Keratinocyte (primary cell): ENCODE results near the gene GRM1.

Source experiments
- CTCF ChIP-seq, 3 experiments: IDR thresholded peaks in 1 of 3; conservative IDR thresholded peaks in 1 of 3; optimal IDR thresholded peaks in 1 of 3; 2 replicates in 2 of 3; 3 replicates in 1 of 3; pipeline versions ENCODE3 to v1.5.1; 2011; ENCODE audit warnings: low read length in 3 of 3, mild to moderate bottlenecking in 3 of 3, moderate library complexity in 2 of 3, control low read depth in 1 of 3, inconsistent platforms in 1 of 3; ENCODE audit not compliant: insufficient read depth in 2 of 3; ENCODE audit errors: extremely low read depth in 1 of 3
- EZH2 ChIP-seq: IDR thresholded peaks from one replicate; pipeline ENCODE4 v1.6.1; 2012; ENCODE audit warnings: inconsistent platforms, mild to moderate bottlenecking, low read length, moderate library complexity

- no peak for TF ChIP-seq EZH2
- TF ChIP-seq CTCF (optimal IDR thresholded peaks at IDR 0.05 in 1 of 3, IDR thresholded peaks at IDR 0.05 in 1 of 3, conservative IDR thresholded peaks at IDR 0.05 in 1 of 3; ENCODE audit: extremely low read depth in 1 of 3, insufficient read depth in 2 of 3, low read length in 3 of 3): peak; percentile 36 to 61 (median 48)
These were observed 12.4 kb downstream of the GRM1 start for GRCh38 chr6:146041282-146041681.
